Fibroblast of lung (primary cell): ENCODE measurements around the gene SEMA5B. TPM values are rescaled to one million over a fixed set of nuclear protein-coding genes. Genes with fewer than 3 reads are reported as not detected.

ENCODE experiments used
- DNase-seq, 2 donors: peaks; one replicate each; pipeline versions ENCODE4 v3.0.0 to v3.0.0-alpha.2; 2010; ENCODE audit warnings: low read depth in 2 of 2
- H2AFZ ChIP-seq: 2 replicates; pipeline ENCODE4 v1.5.1; 2012; ENCODE audit warnings: low read length, control low read depth, inconsistent platforms
- H3K27ac ChIP-seq: 2 replicates; pipeline ENCODE4 v1.5.1; 2011; ENCODE audit warnings: low read length, control low read depth; ENCODE audit not compliant: insufficient read depth
- H3K27me3 ChIP-seq: 2 replicates; pipeline ENCODE4 v1.5.1; 2011; ENCODE audit warnings: mild to moderate bottlenecking, low read length; ENCODE audit not compliant: control insufficient read depth, insufficient read depth
- H3K36me3 ChIP-seq: 2 replicates; pipeline ENCODE4 v1.5.1; 2011; ENCODE audit warnings: low read length; ENCODE audit not compliant: control insufficient read depth, insufficient read depth
- H3K4me1 ChIP-seq: 2 replicates; pipeline ENCODE4 v1.5.1; 2011; ENCODE audit warnings: low read length; ENCODE audit not compliant: control insufficient read depth, insufficient read depth; ENCODE audit errors: extremely low read depth
- H3K4me2 ChIP-seq: 2 replicates; pipeline ENCODE4 v1.5.1; 2011; ENCODE audit warnings: low read length, control low read depth; ENCODE audit not compliant: insufficient read depth; ENCODE audit errors: extremely low read depth
- H3K4me3 ChIP-seq, 4 experiments: fragments of 200-600 bp in 1 of 4; sonication (generic) in 1 of 4; replicated peaks in 1 of 4; 2 replicates each; pipeline ENCODE4 v1.5.1; 2011 to 2016; ENCODE audit warnings: low read length in 4 of 4, low read depth in 3 of 4, mild to moderate bottlenecking in 3 of 4, control low read depth in 2 of 4, inconsistent platforms in 1 of 4, mixed read lengths in 1 of 4; ENCODE audit not compliant: insufficient read depth in 1 of 4; ENCODE audit errors: control extremely low read depth in 1 of 4
- H3K79me2 ChIP-seq: 2 replicates; pipeline ENCODE4 v1.5.1; 2012; ENCODE audit warnings: mild to moderate bottlenecking, low read length, inconsistent platforms; ENCODE audit not compliant: control insufficient read depth, insufficient read depth
- H3K9ac ChIP-seq: 2 replicates; pipeline ENCODE4 v1.5.1; 2011; ENCODE audit warnings: mild to moderate bottlenecking, low read length, control low read depth; ENCODE audit not compliant: insufficient read depth
- H3K9me3 ChIP-seq: 2 replicates; pipeline ENCODE4 v1.5.1; 2012; ENCODE audit warnings: low read depth, low read length; ENCODE audit not compliant: control insufficient read depth, insufficient read depth
- H4K20me1 ChIP-seq: 2 replicates; pipeline ENCODE4 v1.5.1; 2011; ENCODE audit warnings: low read length; ENCODE audit not compliant: control insufficient read depth, insufficient read depth; ENCODE audit errors: extremely low read depth
- EZH2 ChIP-seq: IDR thresholded peaks from 2 replicates; pipeline ENCODE4 v1.5.1; 2012; ENCODE audit warnings: low read length, control low read depth, mild to moderate bottlenecking; ENCODE audit errors: missing control alignments
- polyA plus RNA-seq, 2 donors: library from polyadenylated mRNA; depleted of rRNA in 1 of 2; stranded (reverse) in 1 of 2; unstranded in 1 of 2; fragments of >200 nt; gene quantifications; 2 replicates each; pipeline ENCODE4 v1.2.1, GENCODE V29; 2011 to 2012; ENCODE audit warnings: missing spikeins in 1 of 2
- total RNA-seq: library from RNA; depleted of rRNA; stranded (reverse); fragments of >200 nt; gene quantifications from 2 replicates; pipeline ENCODE4 v1.2.1, GENCODE V29; 2014
- TF ChIP-seq, protein P1 (sequence below), 2 donors: IDR thresholded peaks in 1 of 2; conservative IDR thresholded peaks in 1 of 2; 1 replicate in 1 of 2; 2 replicates in 1 of 2; pipeline ENCODE4 v1.5.1; 2011 to 2012; ENCODE audit warnings: low read length in 2 of 2, control low read depth in 1 of 2, inconsistent platforms in 1 of 2, low read depth in 1 of 2, mild to moderate bottlenecking in 1 of 2

SEMA5B gene
- total and polyA plus RNA-seq, 2 donors (not counting 1 experiment from before 2014, with no cell fraction given), result not detected

DNA sequence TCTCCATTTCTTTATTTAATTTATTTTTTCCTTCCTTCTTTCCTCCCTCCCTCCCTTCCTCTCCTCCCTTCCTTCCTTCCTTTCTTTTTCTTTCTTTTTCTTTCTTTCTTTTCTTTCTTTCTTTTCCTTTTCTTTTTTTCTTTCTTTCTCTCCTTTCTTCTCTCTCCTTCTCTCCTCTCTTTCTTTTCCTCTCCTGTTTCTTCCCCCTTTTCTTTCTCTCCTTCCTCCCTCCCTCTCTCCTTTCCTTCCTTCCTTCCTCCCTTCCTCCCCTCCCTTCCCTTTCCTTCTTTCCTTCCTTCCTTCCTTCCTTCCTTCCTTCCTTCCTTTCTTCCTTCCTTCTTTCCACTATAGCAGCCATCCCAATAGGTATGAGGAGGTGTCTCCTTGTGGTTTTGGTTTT, 32.5 kb upstream of the SEMA5B start:
- no peaks in the 10 kb centered on the region for H3K79me2 ChIP-seq
- H3K4me1 ChIP-seq, result no peaks in the 10 kb centered on the region

DNA sequence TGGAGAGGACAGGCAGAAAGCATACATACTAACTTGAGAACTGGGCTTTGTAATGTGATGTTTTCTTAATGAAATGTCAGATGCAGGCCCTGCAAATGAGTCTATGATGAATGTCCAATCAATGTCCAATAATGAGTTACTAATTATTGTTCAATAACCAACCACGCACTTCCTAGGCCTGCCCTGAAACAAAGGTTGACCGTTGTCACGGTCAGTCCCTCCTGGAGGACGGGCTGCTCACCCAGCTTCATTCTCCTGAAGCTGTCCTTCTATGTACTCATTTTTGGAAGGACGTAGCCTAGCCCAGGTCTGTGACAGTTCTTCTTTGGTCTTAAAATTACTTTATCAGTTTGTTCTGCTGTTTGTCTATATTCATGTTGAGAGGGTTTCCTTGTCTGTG, 30.9 kb upstream of the SEMA5B start:
- Histone ChIP-seq H3K79me2 (no peaks in the 10 kb centered on the region), H3K4me1 (no peaks in the 10 kb centered on the region), H3K9me3 (no peaks in the 10 kb centered on the region), H3K4me3 (no peak overlapping the region), H3K36me3 (no peaks in the 10 kb centered on the region), H4K20me1 (no peaks in the 10 kb centered on the region), H3K4me2 (no peak overlapping the region), H3K27ac (no peak overlapping the region), H2AFZ (no peak overlapping the region), H3K27me3 (peaks cover 8% of the 10 kb centered on the region), H3K9ac (no peak overlapping the region)
- TF ChIP-seq, protein P1, sequence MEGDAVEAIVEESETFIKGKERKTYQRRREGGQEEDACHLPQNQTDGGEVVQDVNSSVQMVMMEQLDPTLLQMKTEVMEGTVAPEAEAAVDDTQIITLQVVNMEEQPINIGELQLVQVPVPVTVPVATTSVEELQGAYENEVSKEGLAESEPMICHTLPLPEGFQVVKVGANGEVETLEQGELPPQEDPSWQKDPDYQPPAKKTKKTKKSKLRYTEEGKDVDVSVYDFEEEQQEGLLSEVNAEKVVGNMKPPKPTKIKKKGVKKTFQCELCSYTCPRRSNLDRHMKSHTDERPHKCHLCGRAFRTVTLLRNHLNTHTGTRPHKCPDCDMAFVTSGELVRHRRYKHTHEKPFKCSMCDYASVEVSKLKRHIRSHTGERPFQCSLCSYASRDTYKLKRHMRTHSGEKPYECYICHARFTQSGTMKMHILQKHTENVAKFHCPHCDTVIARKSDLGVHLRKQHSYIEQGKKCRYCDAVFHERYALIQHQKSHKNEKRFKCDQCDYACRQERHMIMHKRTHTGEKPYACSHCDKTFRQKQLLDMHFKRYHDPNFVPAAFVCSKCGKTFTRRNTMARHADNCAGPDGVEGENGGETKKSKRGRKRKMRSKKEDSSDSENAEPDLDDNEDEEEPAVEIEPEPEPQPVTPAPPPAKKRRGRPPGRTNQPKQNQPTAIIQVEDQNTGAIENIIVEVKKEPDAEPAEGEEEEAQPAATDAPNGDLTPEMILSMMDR (conservative IDR thresholded peaks at IDR 0.05 in 1 of 2, IDR thresholded peaks at IDR 0.05 in 1 of 2; ENCODE audit: low read depth in 1 of 2, low read length in 2 of 2), result no peak
- TF ChIP-seq EZH2, result no peak
- no peak for DNase-seq

More for the DNA sequence above, 32.5 kb upstream of the SEMA5B start:
- H4K20me1 ChIP-seq, result no peaks in the 10 kb centered on the region
- H3K36me3 ChIP-seq, result no peaks in the 10 kb centered on the region
- H3K9me3 ChIP-seq, result no peaks in the 10 kb centered on the region
- no peak overlapping the region for H3K4me3 ChIP-seq
- H3K9ac ChIP-seq, result no peak overlapping the region
- no peak overlapping the region for H2AFZ ChIP-seq
- no peak overlapping the region for H3K27ac ChIP-seq
- no peak overlapping the region for H3K4me2 ChIP-seq
- H3K27me3 ChIP-seq, result peaks cover 3% of the 10 kb centered on the region
- TF ChIP-seq, protein P1 (conservative IDR thresholded peaks at IDR 0.05 in 1 of 2, IDR thresholded peaks at IDR 0.05 in 1 of 2; ENCODE audit: low read depth in 1 of 2, low read length in 2 of 2), result no peak
- TF ChIP-seq EZH2, result no peak
- DNase-seq, result no peak

DNA sequence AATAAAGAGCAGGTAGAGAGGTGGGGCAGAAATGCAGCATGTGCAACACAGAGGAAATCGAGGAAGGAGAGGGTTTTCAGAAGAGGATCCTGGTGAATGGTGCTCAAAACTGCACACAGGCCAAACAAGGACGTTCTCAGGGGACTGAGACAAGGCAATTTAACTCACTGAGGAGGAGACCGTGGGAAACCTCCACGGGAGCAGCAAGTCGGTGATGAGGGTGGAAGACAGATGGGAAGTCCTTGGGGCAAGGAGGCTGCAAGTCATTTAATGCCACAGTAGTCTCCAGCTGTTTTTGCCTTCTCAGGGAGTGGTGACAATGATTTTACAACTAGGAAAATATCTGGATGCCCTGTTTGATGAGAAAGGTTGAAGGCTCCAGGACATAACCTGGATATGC, 27.8 kb upstream of the SEMA5B start:
- DNase-seq, result no peak
- H3K9me3 ChIP-seq, result no peaks in the 10 kb centered on the region

More for the DNA sequence above, 27.8 kb upstream of the SEMA5B start:
- H4K20me1 ChIP-seq, result no peaks in the 10 kb centered on the region
- no peaks in the 10 kb centered on the region for H3K36me3 ChIP-seq
- no peak overlapping the region for H3K4me2 ChIP-seq
- no peak overlapping the region for H3K4me3 ChIP-seq
- no peak overlapping the region for H2AFZ ChIP-seq
- TF ChIP-seq, protein P1 (conservative IDR thresholded peaks at IDR 0.05 in 1 of 2, IDR thresholded peaks at IDR 0.05 in 1 of 2; ENCODE audit: low read depth in 1 of 2, low read length in 2 of 2), result no peak
- TF ChIP-seq EZH2, result no peak
- peaks cover 8% of the 10 kb centered on the region for H3K27me3 ChIP-seq
- no peak overlapping the region for H3K9ac ChIP-seq
- no peaks in the 10 kb centered on the region for H3K4me1 ChIP-seq
- H3K27ac ChIP-seq, result no peak overlapping the region
- no peaks in the 10 kb centered on the region for H3K79me2 ChIP-seq
